Ishikawa (cell line): Measurements from ENCODE around the gene SMIM9.

Experiments used
- CREB1 ChIP-seq: IDR thresholded peaks from 2 replicates; pipeline ENCODE4 v1.6.1; 2012; ENCODE audit warnings: low read depth
- EGR1 ChIP-seq: IDR thresholded peaks from 2 replicates; pipeline ENCODE4 v1.6.1; 2012
- EP300 ChIP-seq: IDR thresholded peaks from 2 replicates; pipeline ENCODE4 v1.6.1; 2012; ENCODE audit warnings: borderline replicate concordance
- FOXM1 ChIP-seq: IDR thresholded peaks from 2 replicates; pipeline ENCODE4 v1.6.1; 2012; ENCODE audit warnings: low read depth, borderline replicate concordance
- RAD21 ChIP-seq: IDR thresholded peaks from 2 replicates; pipeline ENCODE4 v1.6.1; 2012; ENCODE audit warnings: low read depth
- TF ChIP-seq, protein P1 (sequence below): IDR thresholded peaks from 2 replicates; pipeline ENCODE4 v1.6.1; 2012; ENCODE audit warnings: low read depth, mild to moderate bottlenecking
- TF ChIP-seq, protein P2 (sequence below): IDR thresholded peaks from 2 replicates; pipeline ENCODE4 v1.6.1; 2012

DNA sequence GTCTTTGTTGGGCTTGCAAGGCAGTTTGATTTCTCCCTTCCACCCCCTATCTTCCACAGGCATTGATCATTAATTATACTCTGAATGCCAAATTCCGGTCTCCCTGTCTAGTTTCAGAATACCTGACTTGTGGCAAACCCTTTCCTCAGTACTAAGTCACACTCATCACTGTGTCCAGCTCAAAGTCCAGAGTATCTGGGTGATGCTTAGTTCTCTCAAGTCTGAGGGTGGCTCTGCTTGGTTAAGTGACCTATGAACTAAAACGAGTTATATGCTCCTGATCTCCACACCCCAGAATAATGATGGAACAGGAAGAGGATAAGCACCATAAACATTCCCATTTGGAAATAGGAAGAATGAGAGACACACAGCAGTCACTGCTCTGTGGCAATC lies 6.5 kb downstream of the SMIM9 start:
- TF ChIP-seq EP300 (no peak), EGR1 (no peak), RAD21 (no peak), FOXM1 (no peak), CREB1 (no peak)
- TF ChIP-seq, protein P1, sequence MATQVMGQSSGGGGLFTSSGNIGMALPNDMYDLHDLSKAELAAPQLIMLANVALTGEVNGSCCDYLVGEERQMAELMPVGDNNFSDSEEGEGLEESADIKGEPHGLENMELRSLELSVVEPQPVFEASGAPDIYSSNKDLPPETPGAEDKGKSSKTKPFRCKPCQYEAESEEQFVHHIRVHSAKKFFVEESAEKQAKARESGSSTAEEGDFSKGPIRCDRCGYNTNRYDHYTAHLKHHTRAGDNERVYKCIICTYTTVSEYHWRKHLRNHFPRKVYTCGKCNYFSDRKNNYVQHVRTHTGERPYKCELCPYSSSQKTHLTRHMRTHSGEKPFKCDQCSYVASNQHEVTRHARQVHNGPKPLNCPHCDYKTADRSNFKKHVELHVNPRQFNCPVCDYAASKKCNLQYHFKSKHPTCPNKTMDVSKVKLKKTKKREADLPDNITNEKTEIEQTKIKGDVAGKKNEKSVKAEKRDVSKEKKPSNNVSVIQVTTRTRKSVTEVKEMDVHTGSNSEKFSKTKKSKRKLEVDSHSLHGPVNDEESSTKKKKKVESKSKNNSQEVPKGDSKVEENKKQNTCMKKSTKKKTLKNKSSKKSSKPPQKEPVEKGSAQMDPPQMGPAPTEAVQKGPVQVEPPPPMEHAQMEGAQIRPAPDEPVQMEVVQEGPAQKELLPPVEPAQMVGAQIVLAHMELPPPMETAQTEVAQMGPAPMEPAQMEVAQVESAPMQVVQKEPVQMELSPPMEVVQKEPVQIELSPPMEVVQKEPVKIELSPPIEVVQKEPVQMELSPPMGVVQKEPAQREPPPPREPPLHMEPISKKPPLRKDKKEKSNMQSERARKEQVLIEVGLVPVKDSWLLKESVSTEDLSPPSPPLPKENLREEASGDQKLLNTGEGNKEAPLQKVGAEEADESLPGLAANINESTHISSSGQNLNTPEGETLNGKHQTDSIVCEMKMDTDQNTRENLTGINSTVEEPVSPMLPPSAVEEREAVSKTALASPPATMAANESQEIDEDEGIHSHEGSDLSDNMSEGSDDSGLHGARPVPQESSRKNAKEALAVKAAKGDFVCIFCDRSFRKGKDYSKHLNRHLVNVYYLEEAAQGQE = no peak
- TF ChIP-seq, protein P2, sequence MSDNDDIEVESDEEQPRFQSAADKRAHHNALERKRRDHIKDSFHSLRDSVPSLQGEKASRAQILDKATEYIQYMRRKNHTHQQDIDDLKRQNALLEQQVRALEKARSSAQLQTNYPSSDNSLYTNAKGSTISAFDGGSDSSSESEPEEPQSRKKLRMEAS = no peak
